Measurements from ENCODE around the gene ELOVL7. TPM values are rescaled to one million over a fixed set of nuclear protein-coding genes. Genes with fewer than 3 reads are reported as not detected.

The ELOVL7 gene
- total RNA-seq, 1 donor from 2014 or later = 14.5 TPM

DNA sequence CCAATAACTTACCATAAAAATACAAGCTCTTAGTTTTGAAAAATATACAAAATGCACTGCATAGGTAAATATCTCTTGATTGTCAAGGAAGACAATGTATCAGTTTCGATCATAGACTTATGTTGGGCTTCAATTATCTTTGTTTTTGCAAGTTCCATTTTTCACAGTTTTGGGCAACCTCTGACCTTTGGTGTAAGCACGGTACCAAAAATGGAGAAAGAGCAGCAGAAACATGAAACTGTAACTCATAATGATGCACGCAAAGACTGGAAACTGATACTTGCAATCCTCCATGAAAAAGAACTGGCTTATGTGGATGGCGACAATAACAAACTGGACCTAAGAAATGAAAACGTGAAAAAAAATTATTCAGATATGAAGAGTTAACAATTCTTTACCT, 89.6 kb downstream of the ELOVL7 start:
- Mint-ChIP-seq H3K27ac (no peak overlapping the region), H3K4me1 (ENCODE audit: low read depth) (peaks cover 1% of the 10 kb centered on the region), H3K4me3 (ENCODE audit: low read depth) (no peak overlapping the region), H3K9me3 (ENCODE audit: low read depth) (no peaks in the 10 kb centered on the region), H3K27me3 (no peaks in the 10 kb centered on the region), H3K36me3 (ENCODE audit: insufficient read depth) (peaks cover 5% of the 10 kb centered on the region)
- DNase-seq (ENCODE audit: low spot score, unreplicated experiment) = no peak
- TF ChIP-seq CTCF (IDR thresholded peaks at IDR 0.05; ENCODE audit: unreplicated experiment) = no peak

- Mint-ChIP-seq H3K27me3 (no peaks in the 10 kb centered on the region), H3K27ac (no peak overlapping the region), H3K4me1 (ENCODE audit: low read depth) (no peaks in the 10 kb centered on the region), H3K4me3 (ENCODE audit: low read depth) (no peak overlapping the region), H3K9me3 (ENCODE audit: low read depth) (peaks cover 15% of the 10 kb centered on the region), H3K36me3 (ENCODE audit: insufficient read depth) (peaks cover 4% of the 10 kb centered on the region)
- DNase-seq (ENCODE audit: low spot score, unreplicated experiment) = no peak
- no peak for TF ChIP-seq CTCF (IDR thresholded peaks at IDR 0.05; ENCODE audit: unreplicated experiment)
These were observed 99.4 kb downstream of the ELOVL7 start for GRCh38 chr5:60744682-60745081.

GRCh38 chr5:60743511-60744314, 100.4 kb downstream of the ELOVL7 start:
- H3K27ac Mint-ChIP-seq = no peak overlapping the region

GRCh38 chr5:60740322-60740721, 103.7 kb downstream of the ELOVL7 start:
- Mint-ChIP-seq H3K36me3 (ENCODE audit: insufficient read depth) (peaks cover 4% of the 10 kb centered on the region), H3K4me3 (ENCODE audit: low read depth) (no peak overlapping the region), H3K27ac (no peak overlapping the region), H3K9me3 (ENCODE audit: low read depth) (peaks cover 21% of the 10 kb centered on the region), H3K4me1 (ENCODE audit: low read depth) (no peaks in the 10 kb centered on the region), H3K27me3 (no peaks in the 10 kb centered on the region)
- no peak for TF ChIP-seq CTCF (IDR thresholded peaks at IDR 0.05; ENCODE audit: unreplicated experiment)
- DNase-seq (ENCODE audit: low spot score, unreplicated experiment) = no peak

More at GRCh38 chr5:60743511-60744314, 100.4 kb downstream of the ELOVL7 start:
- no peak for DNase-seq (ENCODE audit: low spot score, unreplicated experiment)
- peaks cover 4% of the 10 kb centered on the region for H3K36me3 Mint-ChIP-seq (ENCODE audit: insufficient read depth)
- no peaks in the 10 kb centered on the region for H3K4me1 Mint-ChIP-seq (ENCODE audit: low read depth)
- TF ChIP-seq CTCF (IDR thresholded peaks at IDR 0.05; ENCODE audit: unreplicated experiment) = no peak
- H3K9me3 Mint-ChIP-seq (ENCODE audit: low read depth) = peaks cover 15% of the 10 kb centered on the region
- H3K27me3 Mint-ChIP-seq = no peaks in the 10 kb centered on the region
- H3K4me3 Mint-ChIP-seq (ENCODE audit: low read depth) = no peak overlapping the region

DNA sequence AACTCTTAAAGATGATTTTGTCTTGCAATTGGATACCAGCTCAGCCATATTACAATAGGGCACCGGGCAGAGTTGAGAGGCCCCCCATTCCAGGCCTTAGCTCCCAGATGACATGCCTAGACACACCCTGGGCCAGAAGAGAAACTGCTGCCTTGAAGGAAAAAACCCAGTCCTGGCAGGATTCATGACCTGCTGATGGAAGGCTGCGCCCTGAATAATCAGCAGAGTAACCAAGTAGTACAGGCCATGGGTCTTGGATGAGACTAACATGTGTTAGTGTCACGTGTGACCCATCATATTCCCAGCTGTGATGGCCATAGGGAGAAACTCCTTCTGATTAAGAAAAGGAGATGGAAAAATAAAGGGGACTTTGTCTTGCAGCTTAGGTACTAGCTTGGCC, 105.1 kb downstream of the ELOVL7 start:
- Mint-ChIP-seq H3K9me3 (ENCODE audit: low read depth) (peaks cover 21% of the 10 kb centered on the region), H3K4me3 (ENCODE audit: low read depth) (no peak overlapping the region), H3K27me3 (no peaks in the 10 kb centered on the region), H3K36me3 (ENCODE audit: insufficient read depth) (peaks cover 4% of the 10 kb centered on the region), H3K4me1 (ENCODE audit: low read depth) (no peaks in the 10 kb centered on the region), H3K27ac (no peak overlapping the region)
- no peak for TF ChIP-seq CTCF (IDR thresholded peaks at IDR 0.05; ENCODE audit: unreplicated experiment)
- no peak for DNase-seq (ENCODE audit: low spot score, unreplicated experiment)
